Prostate gland (tissue), 2 donors: Measurements from ENCODE around the gene ATP6V1F.

Source experiments
- POLR2A ChIP-seq: fragments of 450-650 bp; IDR thresholded peaks from one replicate; pipeline ENCODE4 v1.6.1; 2016; ENCODE audit warnings: antibody characterized with exemption, mild to moderate bottlenecking
- TF ChIP-seq, protein P1 (sequence below), 4 experiments: fragments of 200-600 bp in 2 of 4; fragments of 450-650 bp in 2 of 4; sonication (generic) in 2 of 4; IDR thresholded peaks; 1 replicate in 3 of 4; 2 replicates in 1 of 4; pipeline ENCODE4 v1.5.1; 2016 to 2019; ENCODE audit warnings: antibody characterized with exemption in 4 of 4, mild to moderate bottlenecking in 2 of 4, moderate library complexity in 2 of 4

DNA sequence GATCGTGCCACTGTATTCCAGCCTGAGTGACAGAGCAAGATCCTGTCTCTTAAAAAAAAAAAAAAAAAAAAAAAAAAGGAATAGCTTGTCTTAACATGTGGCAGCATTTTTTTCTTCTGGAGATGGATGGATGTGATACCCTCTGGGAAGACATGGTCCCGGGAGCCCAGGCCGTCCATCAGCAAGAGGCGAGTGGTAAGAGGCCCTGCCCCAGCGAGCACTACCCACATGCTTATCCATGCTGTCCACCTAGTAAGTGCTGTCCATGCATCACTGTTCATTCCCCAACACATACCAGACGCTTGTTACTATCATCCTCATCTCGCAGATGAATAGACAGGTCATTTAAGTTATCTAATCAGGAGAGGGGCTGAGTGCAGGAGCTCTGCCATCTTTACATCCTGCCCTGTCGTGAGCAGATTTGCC is 12.9 kb downstream of the ATP6V1F start:
- TF ChIP-seq, protein P1, sequence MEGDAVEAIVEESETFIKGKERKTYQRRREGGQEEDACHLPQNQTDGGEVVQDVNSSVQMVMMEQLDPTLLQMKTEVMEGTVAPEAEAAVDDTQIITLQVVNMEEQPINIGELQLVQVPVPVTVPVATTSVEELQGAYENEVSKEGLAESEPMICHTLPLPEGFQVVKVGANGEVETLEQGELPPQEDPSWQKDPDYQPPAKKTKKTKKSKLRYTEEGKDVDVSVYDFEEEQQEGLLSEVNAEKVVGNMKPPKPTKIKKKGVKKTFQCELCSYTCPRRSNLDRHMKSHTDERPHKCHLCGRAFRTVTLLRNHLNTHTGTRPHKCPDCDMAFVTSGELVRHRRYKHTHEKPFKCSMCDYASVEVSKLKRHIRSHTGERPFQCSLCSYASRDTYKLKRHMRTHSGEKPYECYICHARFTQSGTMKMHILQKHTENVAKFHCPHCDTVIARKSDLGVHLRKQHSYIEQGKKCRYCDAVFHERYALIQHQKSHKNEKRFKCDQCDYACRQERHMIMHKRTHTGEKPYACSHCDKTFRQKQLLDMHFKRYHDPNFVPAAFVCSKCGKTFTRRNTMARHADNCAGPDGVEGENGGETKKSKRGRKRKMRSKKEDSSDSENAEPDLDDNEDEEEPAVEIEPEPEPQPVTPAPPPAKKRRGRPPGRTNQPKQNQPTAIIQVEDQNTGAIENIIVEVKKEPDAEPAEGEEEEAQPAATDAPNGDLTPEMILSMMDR (IDR thresholded peaks at IDR 0.05): no peak
- no peak for TF ChIP-seq POLR2A
